B cell (primary cell): Measurements from ENCODE around the gene KCNK7. TPM values are rescaled to one million over a fixed set of nuclear protein-coding genes. Genes with fewer than 3 reads are reported as not detected.

Source experiments
- ATAC-seq: fragments of 200-7000 bp; cut with Tn5 transposase; one replicate; pipeline ENCODE4 v1.10.0; 2021; ENCODE audit warnings: low read depth, mild to moderate bottlenecking, moderate number of reproducible peaks, moderate library complexity
- CTCF ChIA-PET: fragments of 350-600 bp; sonication (Branson Sonifier 250); formaldehyde crosslinking; loops from one replicate; lab custom pipeline; 2021; ENCODE audit warnings: antibody characterized with exemption, inconsistent platforms; lab: Charles Lee
- POLR2A ChIA-PET: fragments of 350-600 bp; sonication (Branson Sonifier 250); formaldehyde crosslinking; loops from one replicate; lab custom pipeline; 2021; ENCODE audit warnings: antibody characterized with exemption; lab: Charles Lee
- DNase-seq: peaks from one replicate; pipeline ENCODE4 v3.0.0; 2013
- H2AFZ ChIP-seq: 2 replicates; pipeline ENCODE4 v1.6.1; 2012; ENCODE audit warnings: mild to moderate bottlenecking, low read depth, low read length; ENCODE audit not compliant: insufficient read depth, poor library complexity, severe bottlenecking
- H3K27ac ChIP-seq, 2 donors: 1 replicate in 1 of 2; 2 replicates in 1 of 2; pipeline ENCODE4 v1.5.1; 2012 to 2013; ENCODE audit warnings: low read length in 2 of 2, mild to moderate bottlenecking in 2 of 2, moderate library complexity in 1 of 2
- H3K27me3 ChIP-seq, 4 experiments: fragments of 200-600 bp in 1 of 4; sonication (generic) in 1 of 4; replicated peaks in 1 of 4; 1 replicate in 2 of 4; 2 replicates in 2 of 4; pipeline versions ENCODE4 v1.6.1 to v1.7.0; 2013 to 2016; ENCODE audit warnings: low read length in 3 of 4, mild to moderate bottlenecking in 2 of 4, mixed read lengths in 1 of 4, moderate library complexity in 1 of 4; ENCODE audit not compliant: insufficient read depth in 4 of 4, control insufficient read depth in 3 of 4; ENCODE audit errors: control extremely low read depth in 1 of 4
- H3K36me3 ChIP-seq, 2 experiments: replicated peaks in 1 of 2; 1 replicate in 1 of 2; 2 replicates in 1 of 2; pipeline versions ENCODE4 v1.6.1 to v1.7.1; 2013; ENCODE audit warnings: low read length in 1 of 2; ENCODE audit not compliant: insufficient read depth in 2 of 2, control insufficient read depth in 1 of 2; ENCODE audit errors: control extremely low read depth in 1 of 2, extremely low read depth in 1 of 2
- H3K4me1 ChIP-seq, 2 donors: fragments of 200-600 bp in 1 of 2; sonication (generic) in 1 of 2; 1 replicate in 1 of 2; 2 replicates in 1 of 2; pipeline versions ENCODE4 v1.5.1 to v1.6.1; 2013 to 2017; ENCODE audit warnings: low read length in 2 of 2; ENCODE audit not compliant: control insufficient read depth in 2 of 2, insufficient read depth in 2 of 2
- H3K4me2 ChIP-seq: replicated peaks from 2 replicates; pipeline ENCODE3; 2012; ENCODE audit warnings: mild to moderate bottlenecking, low read depth, low read length; ENCODE audit not compliant: poor library complexity, severe bottlenecking
- H3K4me3 ChIP-seq, 5 experiments: fragments of 200-600 bp in 1 of 5; sonication (generic) in 1 of 5; 1 replicate in 3 of 5; 2 replicates in 2 of 5; pipeline versions ENCODE4 v1.5.1 to v1.7.0; 2011 to 2016; ENCODE audit warnings: low read length in 4 of 5, mild to moderate bottlenecking in 4 of 5, low read depth in 2 of 5, control low read depth in 1 of 5, moderate library complexity in 1 of 5; ENCODE audit not compliant: insufficient read depth in 1 of 5; ENCODE audit errors: control extremely low read depth in 1 of 5, extremely low read depth in 1 of 5
- H3K79me2 ChIP-seq: fragments of 200-600 bp; sonication (generic); one replicate; pipeline ENCODE4 v1.6.0; 2016; ENCODE audit warnings: low read length; ENCODE audit not compliant: control insufficient read depth, insufficient read depth
- H3K9ac ChIP-seq: fragments of 200-600 bp; sonication (generic); 2 replicates; pipeline ENCODE4 v1.6.1; 2017; ENCODE audit warnings: mild to moderate bottlenecking, low read length, moderate library complexity
- H3K9me3 ChIP-seq, 3 donors: one replicate each; pipeline versions ENCODE4 v1.6.1 to v1.7.1; 2013; ENCODE audit warnings: low read length in 2 of 3; ENCODE audit not compliant: control insufficient read depth in 2 of 3, insufficient read depth in 1 of 3; ENCODE audit errors: control extremely low read depth in 1 of 3
- H4K20me1 ChIP-seq: 2 replicates; pipeline ENCODE4 v1.6.0; 2012; ENCODE audit warnings: mild to moderate bottlenecking, low read length; ENCODE audit not compliant: insufficient read depth, control insufficient read depth, poor library complexity, severe bottlenecking
- H3K27ac Mint-ChIP-seq: one replicate; pipeline ENCODE4 v1.8.0; 2021; ENCODE audit warnings: mixed read lengths
- H3K27me3 Mint-ChIP-seq: one replicate; pipeline ENCODE4 v1.8.0; 2021; ENCODE audit warnings: mixed read lengths
- H3K4me1 Mint-ChIP-seq: one replicate; pipeline ENCODE4 v1.8.0; 2021; ENCODE audit warnings: mixed read lengths
- H3K4me3 Mint-ChIP-seq: one replicate; pipeline ENCODE4 v1.8.0; 2021; ENCODE audit warnings: mixed read lengths
- H3K9me3 Mint-ChIP-seq: one replicate; pipeline ENCODE4 v1.8.0; 2022; ENCODE audit warnings: mixed read lengths; ENCODE audit not compliant: insufficient read depth
- CTCF ChIP-seq: fragments of 200-600 bp; IDR thresholded peaks from one replicate; pipeline ENCODE4 v1.8.0; 2022; ENCODE audit warnings: antibody characterized with exemption, mild to moderate bottlenecking
- WGBS: methylation state at CpG from one replicate; pipeline ENCODE4 v1.1.5; 2013; ENCODE audit warnings: missing lambda C conversion rate; ENCODE audit not compliant: insufficient coverage; 5-methylcytosine and 5-hydroxymethylcytosine counted together
- intact Hi-C: fragments of 100-400 bp; cut with micrococcal nuclease; formaldehyde crosslinking; loops from one replicate; pipeline ENCODE4 v1.10.0; 2022
- polyA plus RNA-seq: library from polyadenylated mRNA; depleted of rRNA; stranded (reverse); fragments of >200 nt; gene quantifications from 2 replicates; pipeline ENCODE4 v1.2.3, GENCODE V29; 2012
- total RNA-seq, 2 donors: library from RNA; stranded (reverse); fragments of 120-200 nt in 1 of 2; gene quantifications; 1 replicate in 1 of 2; 2 replicates in 1 of 2; pipeline versions ENCODE4 v1.2.3 to v1.2.4, GENCODE V29; 2013 to 2022

The KCNK7 gene
- total and polyA plus RNA-seq, 2 donors (not counting 1 experiment from before 2014, with no cell fraction given): 2.2 to 3.5 TPM

- ChIA-PET POLR2A (interaction anchor here (0.6 to 2.1 kb wide), 3 partner anchors 12 to 53 kb away, joined by 5 to 13 read pairs (median 10); partner anchors contain the start of gene EHBP1L1), CTCF (interaction anchor here (0.6 to 9.7 kb wide), 19 partner anchors 9 to 263 kb away, joined by 3 to 144 read pairs (median 6); partner anchors contain the start of genes EHBP1L1, FAM89B, PCNX3 and ZNRD2)
- no peak overlapping the region for H3K27ac ChIP-seq
- ATAC-seq (no peak), DNase-seq (peak; percentile 37)
- H2AFZ ChIP-seq: no peak overlapping the region
- Mint-ChIP-seq H3K4me1 (peaks cover 31% of the 10 kb centered on the region), H3K27ac (no peak overlapping the region), H3K9me3 (no peaks in the 10 kb centered on the region), H3K4me3 (no peak overlapping the region), H3K27me3 (no peaks in the 10 kb centered on the region)
- H3K4me3 ChIP-seq: no peak overlapping the region
- no peak for TF ChIP-seq CTCF
- no peaks in the 10 kb centered on the region for H3K9me3 ChIP-seq
- WGBS: 90% methylated on average over 20 of the region's 22 CpGs
- H3K27me3 ChIP-seq: no peaks in the 10 kb centered on the region
- peaks cover 0 to 40% of the 10 kb centered on the region in 2 experiments for H3K36me3 ChIP-seq
- peaks cover 21 to 37% of the 10 kb centered on the region in 2 donors for H3K4me1 ChIP-seq
- H3K4me2 ChIP-seq: no peak overlapping the region
- no peak overlapping the region for H3K9ac ChIP-seq
- peaks cover 2% of the 10 kb centered on the region for H3K79me2 ChIP-seq
- intact Hi-C loops: no loop called here
- H4K20me1 ChIP-seq: peaks cover 29% of the 10 kb centered on the region
Observed at GRCh38 chr11:65592858-65593517, 2.6 kb downstream of the KCNK7 start.
